ENCODE measurements around the gene SP2. TPM values are rescaled to one million over a fixed set of nuclear protein-coding genes. Genes with fewer than 3 reads are reported as not detected.

SP2 gene
- total and polyA plus RNA-seq, 3 experiments from 2014 or later, result 13.4 to 22.1 (median 21.5) TPM

- Histone ChIP-seq H3K36me3 (ENCODE audit: insufficient read depth, low read length) (no peaks in the 10 kb centered on the region), H3K27me3 (ENCODE audit: insufficient read depth, low read length, poor library complexity, severe bottlenecking) (peaks cover 17% of the 10 kb centered on the region), H3K9me3 (ENCODE audit: low read length) (no peaks in the 10 kb centered on the region), H3K27ac (ENCODE audit: low read depth, low read length) (no peak overlapping the region), H3K4me3 (ENCODE audit: low read length) (no peak overlapping the region), H3K4me1 (ENCODE audit: insufficient read depth, low read length) (no peaks in the 10 kb centered on the region)
- ChIA-PET POLR2A (no interaction called here), CTCF (no interaction called here)
- DNase-seq, result no peak
- Mint-ChIP-seq H3K4me1 (no peaks in the 10 kb centered on the region), H3K36me3 (no peaks in the 10 kb centered on the region), H3K27ac (peak overlapping the region in 1 of 8 donors; percentile 43), H3K27me3 (peaks cover 33 to 76% of the 10 kb centered on the region in 2 donors), H3K4me3 (no peak overlapping the region), H3K9me3 (no peaks in the 10 kb centered on the region)
Measured at GRCh38 chr17:47872019-47872650, 23.9 kb upstream of the SP2 start.

- no peak for DNase-seq
- CTCF ChIA-PET, result no interaction called here
- peaks cover 33 to 77% of the 10 kb centered on the region in 2 donors for H3K27me3 Mint-ChIP-seq
Measured at GRCh38 chr17:47872651-47873161, 23.3 kb upstream of the SP2 start.

DNA sequence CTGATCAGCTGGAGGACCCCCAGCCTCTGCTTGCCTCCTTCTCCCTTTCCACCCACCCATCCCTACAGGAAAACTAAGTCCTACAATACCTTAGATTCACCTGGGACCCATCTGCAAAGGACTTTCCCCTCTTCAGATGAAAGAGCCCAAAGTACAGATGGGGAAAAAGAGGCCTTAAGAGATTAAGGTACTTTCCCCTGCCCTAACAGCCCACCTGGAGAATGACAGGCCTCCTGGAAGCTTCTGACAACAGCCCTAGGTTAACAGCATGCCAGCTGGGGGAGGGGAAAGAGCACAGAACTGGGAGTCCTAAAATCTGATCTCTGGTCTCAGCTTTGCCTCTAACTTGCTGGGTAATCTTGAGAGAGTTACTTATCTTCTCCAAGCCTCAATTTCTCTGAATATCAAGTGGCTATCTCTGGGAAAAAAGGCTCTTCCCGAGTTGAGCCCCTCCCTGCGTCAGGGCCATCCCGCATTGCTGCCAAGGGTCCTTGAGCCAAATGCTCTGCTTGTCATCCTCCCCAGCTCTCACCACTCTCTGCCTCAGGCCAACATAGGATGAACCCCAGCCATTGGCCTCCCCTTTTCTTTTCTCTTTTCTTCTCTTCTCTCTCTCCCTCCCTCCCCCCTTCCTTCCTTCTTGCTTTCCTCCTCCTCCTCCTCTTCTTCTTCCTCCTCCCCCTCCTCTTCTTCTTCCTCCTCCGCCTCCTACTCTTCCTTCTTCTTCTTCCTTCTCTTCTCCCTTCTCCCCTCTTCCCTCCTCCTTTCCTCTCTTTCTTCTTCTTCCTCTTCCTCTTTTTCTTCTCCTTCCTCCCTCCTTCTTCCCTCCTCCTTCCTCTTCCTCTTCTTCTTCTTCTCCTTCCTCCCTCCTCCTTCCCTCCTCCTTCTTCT, 22.6 kb upstream of the SP2 start:
- no peaks in the 10 kb centered on the region for H3K9me3 ChIP-seq (ENCODE audit: low read length)
- no peak overlapping the region for H3K27ac ChIP-seq (ENCODE audit: low read depth, low read length)
- CTCF ChIA-PET, result no interaction called here
- H3K4me3 ChIP-seq (ENCODE audit: low read length), result no peak overlapping the region
- H3K27me3 Mint-ChIP-seq, result peaks cover 37 to 77% of the 10 kb centered on the region in 2 donors
- no peaks in the 10 kb centered on the region for H3K36me3 Mint-ChIP-seq
- peaks cover 17% of the 10 kb centered on the region for H3K27me3 ChIP-seq (ENCODE audit: insufficient read depth, low read length, poor library complexity, severe bottlenecking)
- POLR2A ChIA-PET, result no interaction called here
- H3K9me3 Mint-ChIP-seq, result peaks cover 0 to 2% (median 0%) of the 10 kb centered on the region in 5 donors
- no peak for DNase-seq
- no peak overlapping the region for H3K4me3 Mint-ChIP-seq
- no peaks in the 10 kb centered on the region for H3K36me3 ChIP-seq (ENCODE audit: insufficient read depth, low read length)
- no peaks in the 10 kb centered on the region for H3K4me1 ChIP-seq (ENCODE audit: insufficient read depth, low read length)
- H3K4me1 Mint-ChIP-seq, result no peaks in the 10 kb centered on the region
- H3K27ac Mint-ChIP-seq, result peak overlapping the region in 1 of 8 donors; percentile 17

More at GRCh38 chr17:47872651-47873161, 23.3 kb upstream of the SP2 start:
- peaks cover 17% of the 10 kb centered on the region for H3K27me3 ChIP-seq (ENCODE audit: insufficient read depth, low read length, poor library complexity, severe bottlenecking)
- H3K27ac ChIP-seq (ENCODE audit: low read depth, low read length), result no peak overlapping the region
- no peaks in the 10 kb centered on the region for H3K36me3 ChIP-seq (ENCODE audit: insufficient read depth, low read length)
- Mint-ChIP-seq H3K4me1 (no peaks in the 10 kb centered on the region), H3K27ac (no peak overlapping the region), H3K36me3 (no peaks in the 10 kb centered on the region), H3K9me3 (no peaks in the 10 kb centered on the region), H3K4me3 (no peak overlapping the region)
- POLR2A ChIA-PET, result no interaction called here
- no peaks in the 10 kb centered on the region for H3K4me1 ChIP-seq (ENCODE audit: insufficient read depth, low read length)
- H3K9me3 ChIP-seq (ENCODE audit: low read length), result no peaks in the 10 kb centered on the region
- H3K4me3 ChIP-seq (ENCODE audit: low read length), result no peak overlapping the region

- no peak overlapping the region for H3K27ac Mint-ChIP-seq
- no peak overlapping the region for H3K27ac ChIP-seq (ENCODE audit: low read depth, low read length)
- H3K4me3 ChIP-seq (ENCODE audit: low read length), result no peak overlapping the region
- no peak for DNase-seq
- peaks cover 35 to 73% of the 10 kb centered on the region in 2 donors for H3K27me3 Mint-ChIP-seq
- H3K4me1 Mint-ChIP-seq, result peaks cover 0 to 3% (median 0%) of the 10 kb centered on the region in 3 donors
- ChIA-PET POLR2A (no interaction called here), CTCF (interaction anchor here (1.4 kb wide), 1 partner anchor 34 kb away, joined by 3 read pairs; no protein-coding TSS in a partner anchor)
- H3K27me3 ChIP-seq (ENCODE audit: insufficient read depth, low read length, poor library complexity, severe bottlenecking), result peaks cover 17% of the 10 kb centered on the region
- H3K4me1 ChIP-seq (ENCODE audit: insufficient read depth, low read length), result no peaks in the 10 kb centered on the region
- no peak overlapping the region for H3K4me3 Mint-ChIP-seq
- H3K9me3 ChIP-seq (ENCODE audit: low read length), result no peaks in the 10 kb centered on the region
- no peaks in the 10 kb centered on the region for H3K36me3 ChIP-seq (ENCODE audit: insufficient read depth, low read length)
- H3K36me3 Mint-ChIP-seq, result no peaks in the 10 kb centered on the region
- H3K9me3 Mint-ChIP-seq, result peaks cover 0 to 2% (median 0%) of the 10 kb centered on the region in 5 donors
Measured at GRCh38 chr17:47875011-47875985, 20.7 kb upstream of the SP2 start.

GRCh38 chr17:47877368-47878034, 18.5 kb upstream of the SP2 start:
- H3K4me3 Mint-ChIP-seq, result no peak overlapping the region
- H3K27me3 Mint-ChIP-seq, result peaks cover 28 to 64% of the 10 kb centered on the region in 2 donors
- H3K9me3 Mint-ChIP-seq, result peaks cover 0 to 2% (median 0%) of the 10 kb centered on the region in 5 donors
- ChIA-PET POLR2A (no interaction called here), CTCF (no interaction called here)
- DNase-seq, result no peak
- H3K9me3 ChIP-seq (ENCODE audit: low read length), result no peaks in the 10 kb centered on the region
- no peak overlapping the region for H3K4me3 ChIP-seq (ENCODE audit: low read length)
- peaks cover 5% of the 10 kb centered on the region for H3K4me1 ChIP-seq (ENCODE audit: insufficient read depth, low read length)
- no peak overlapping the region for H3K27ac ChIP-seq (ENCODE audit: low read depth, low read length)
- H3K36me3 ChIP-seq (ENCODE audit: insufficient read depth, low read length), result no peaks in the 10 kb centered on the region
- H3K27ac Mint-ChIP-seq, result no peak overlapping the region
- peaks cover 0 to 3% (median 0%) of the 10 kb centered on the region in 3 donors for H3K4me1 Mint-ChIP-seq
- H3K27me3 ChIP-seq (ENCODE audit: insufficient read depth, low read length, poor library complexity, severe bottlenecking), result peaks cover 7% of the 10 kb centered on the region
- no peaks in the 10 kb centered on the region for H3K36me3 Mint-ChIP-seq

DNA sequence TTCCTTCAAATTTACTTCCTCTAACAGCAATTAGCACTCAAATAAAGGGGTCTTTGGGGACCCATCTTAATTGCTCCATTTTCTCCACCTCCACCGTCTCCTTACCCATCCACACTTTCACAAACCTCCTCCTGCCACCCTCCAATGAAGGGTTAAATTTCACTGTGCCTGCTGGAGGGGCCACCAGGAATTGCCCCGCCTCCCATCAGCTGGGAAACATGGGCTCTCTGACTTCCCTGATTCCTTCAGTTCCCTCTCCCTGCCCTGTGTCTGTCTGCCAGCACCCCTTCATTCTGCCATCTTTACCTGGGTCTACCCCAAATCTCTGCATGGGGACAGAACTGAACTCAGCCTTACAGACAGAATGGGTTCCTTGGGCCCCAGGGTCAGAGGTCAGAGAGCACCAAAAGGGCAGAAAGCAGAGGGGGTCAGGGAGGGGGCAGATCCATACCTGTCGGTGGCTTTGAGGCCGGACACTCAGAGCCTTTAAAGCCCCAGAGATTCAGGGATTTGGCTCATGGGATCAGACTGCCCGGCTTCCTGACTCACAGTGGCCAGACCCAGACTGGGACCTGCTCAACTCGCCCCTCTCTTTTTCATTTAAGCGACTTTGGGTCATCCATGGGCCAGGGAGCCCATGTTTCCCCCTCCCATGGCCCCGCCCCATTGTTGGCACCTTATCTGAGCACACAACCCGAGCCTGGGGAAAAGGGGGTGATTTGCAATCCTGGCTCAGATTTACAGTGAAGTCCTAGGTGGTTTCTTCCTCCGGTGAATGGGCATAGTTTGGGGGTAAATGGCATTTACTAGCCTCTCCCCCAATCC, 17.6 kb upstream of the SP2 start:
- Histone ChIP-seq H3K36me3 (ENCODE audit: insufficient read depth, low read length) (no peaks in the 10 kb centered on the region), H3K4me1 (ENCODE audit: insufficient read depth, low read length) (peaks cover 13% of the 10 kb centered on the region), H3K27ac (ENCODE audit: low read depth, low read length) (no peak overlapping the region), H3K9me3 (ENCODE audit: low read length) (no peaks in the 10 kb centered on the region), H3K27me3 (ENCODE audit: insufficient read depth, low read length, poor library complexity, severe bottlenecking) (peaks cover 3% of the 10 kb centered on the region), H3K4me3 (ENCODE audit: low read length) (no peak overlapping the region)
- peaks cover 27 to 67% of the 10 kb centered on the region in 2 donors for H3K27me3 Mint-ChIP-seq
- no peaks in the 10 kb centered on the region for H3K36me3 Mint-ChIP-seq
- H3K4me3 Mint-ChIP-seq, result no peak overlapping the region
- peaks cover 0 to 9% (median 7%) of the 10 kb centered on the region in 3 donors for H3K4me1 Mint-ChIP-seq
- ChIA-PET POLR2A (no interaction called here), CTCF (interaction anchor here (1.2 to 1.5 kb wide), 2 partner anchors 36 to 37 kb away, joined by 3 to 4 read pairs; partner anchors contain the start of gene SCRN2)
- DNase-seq, result no peak
- H3K27ac Mint-ChIP-seq, result no peak overlapping the region
- H3K9me3 Mint-ChIP-seq, result peaks cover 0 to 2% (median 0%) of the 10 kb centered on the region in 5 donors
